Mucosa of stomach (tissue), 1 donor: ENCODE results near the gene CERS3.
"Not testable (repeated sequence)": the region's sequence is repeated elsewhere in the genome, so short reads cannot be mapped to it uniquely, and the experiment has no call there.

Experiments
- H3K27me3 ChIP-seq: one replicate; pipeline ENCODE4 v1.7.0; 2013; ENCODE audit warnings: mild to moderate bottlenecking, low read length; ENCODE audit not compliant: control insufficient read depth, insufficient read depth
- H3K36me3 ChIP-seq: one replicate; pipeline ENCODE4 v1.7.0; 2013; ENCODE audit warnings: low read length; ENCODE audit not compliant: control insufficient read depth, insufficient read depth
- H3K4me1 ChIP-seq: one replicate; pipeline ENCODE4 v1.7.0; 2013; ENCODE audit warnings: mild to moderate bottlenecking, low read length; ENCODE audit not compliant: control insufficient read depth, insufficient read depth
- H3K4me3 ChIP-seq: one replicate; pipeline ENCODE4 v1.7.0; 2013; ENCODE audit warnings: low read length
- H3K9ac ChIP-seq: one replicate; pipeline ENCODE4 v1.7.0; 2013; ENCODE audit warnings: mild to moderate bottlenecking, low read length, moderate library complexity
- H3K9me3 ChIP-seq: one replicate; pipeline ENCODE4 v1.7.0; 2013; ENCODE audit warnings: mild to moderate bottlenecking, low read length, moderate library complexity; ENCODE audit not compliant: control insufficient read depth
- donor health status: Pancreatic carcinoma.

CERS3 gene

DNA sequence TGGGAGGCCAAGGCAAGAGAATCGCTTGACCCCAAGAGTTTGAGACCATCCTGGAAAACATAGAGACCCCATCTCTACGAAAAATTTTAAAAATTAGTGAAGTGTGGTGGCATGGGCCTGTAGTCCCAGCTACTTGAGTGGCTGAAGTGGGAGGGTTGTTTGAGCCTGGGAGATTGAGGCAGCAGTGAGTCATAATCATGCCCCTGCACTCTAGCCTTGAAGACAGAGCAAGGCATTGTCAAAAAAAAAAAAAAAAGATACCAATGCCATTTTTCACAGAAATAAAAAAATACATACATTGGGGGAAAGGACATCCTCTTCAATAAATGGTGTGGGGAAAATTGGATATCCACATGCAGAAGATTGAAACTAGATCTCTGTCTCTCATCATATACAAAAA, 74.6 kb downstream of the CERS3 start:
- no peaks in the 10 kb centered on the region for H3K9me3 ChIP-seq
- H3K27me3 ChIP-seq: no peaks in the 10 kb centered on the region
- no peak overlapping the region for H3K9ac ChIP-seq
- H3K4me3 ChIP-seq: no peak overlapping the region
- no peaks in the 10 kb centered on the region for H3K36me3 ChIP-seq
- no peaks in the 10 kb centered on the region for H3K4me1 ChIP-seq

- Histone ChIP-seq H3K4me3 (no peak overlapping the region), H3K9ac (no peak overlapping the region), H3K4me1 (no peaks in the 10 kb centered on the region), H3K9me3 (no peaks in the 10 kb centered on the region), H3K27me3 (no peaks in the 10 kb centered on the region), H3K36me3 (no peaks in the 10 kb centered on the region)
These were observed 80.3 kb downstream of the CERS3 start for GRCh38 chr15:100448481-100448880.

- not testable (repeated sequence) for H3K9me3 ChIP-seq, H3K36me3 ChIP-seq, H3K4me3 ChIP-seq, H3K4me1 ChIP-seq, H3K9ac ChIP-seq, H3K27me3 ChIP-seq
These were observed 87.7 kb downstream of the CERS3 start for GRCh38 chr15:100441063-100441462.

- Histone ChIP-seq H3K9ac (no peak overlapping the region), H3K9me3 (no peaks in the 10 kb centered on the region), H3K4me1 (no peaks in the 10 kb centered on the region), H3K4me3 (no peak overlapping the region), H3K27me3 (no peaks in the 10 kb centered on the region), H3K36me3 (no peaks in the 10 kb centered on the region)
These were observed 89.2 kb downstream of the CERS3 start for GRCh38 chr15:100439514-100439913.

GRCh38 chr15:100438570-100438969, 90.2 kb downstream of the CERS3 start:
- no peaks in the 10 kb centered on the region for H3K27me3 ChIP-seq
- H3K9ac ChIP-seq: no peak overlapping the region
- no peaks in the 10 kb centered on the region for H3K36me3 ChIP-seq
- H3K4me3 ChIP-seq: no peak overlapping the region
- no peaks in the 10 kb centered on the region for H3K4me1 ChIP-seq
- no peaks in the 10 kb centered on the region for H3K9me3 ChIP-seq

GRCh38 chr15:100437261-100437660, 91.5 kb downstream of the CERS3 start:
- Histone ChIP-seq H3K4me3 (no peak overlapping the region), H3K9ac (no peak overlapping the region), H3K9me3 (no peaks in the 10 kb centered on the region), H3K36me3 (no peaks in the 10 kb centered on the region), H3K27me3 (no peaks in the 10 kb centered on the region), H3K4me1 (no peaks in the 10 kb centered on the region)

DNA sequence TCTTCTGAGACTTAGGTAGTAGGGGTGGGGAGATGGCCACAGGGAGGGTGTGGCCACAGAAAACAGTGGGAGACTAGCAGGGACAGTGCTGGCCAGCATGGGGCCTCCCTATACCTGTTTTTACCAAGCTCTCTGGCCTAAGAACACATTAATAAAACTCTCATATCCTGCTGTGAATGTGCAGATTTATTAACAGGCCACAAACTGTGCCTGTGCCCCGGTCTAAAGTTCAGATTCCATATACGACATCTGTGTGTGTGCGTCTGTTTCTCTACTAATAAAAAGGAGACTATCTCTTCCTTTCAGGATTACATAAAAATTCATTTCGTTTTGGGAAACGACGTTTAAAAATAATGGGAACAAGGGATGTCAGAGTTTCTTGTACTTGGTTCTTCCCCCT, 94.2 kb downstream of the CERS3 start:
- H3K9me3 ChIP-seq: no peaks in the 10 kb centered on the region
- no peak overlapping the region for H3K4me3 ChIP-seq
- no peak overlapping the region for H3K9ac ChIP-seq
- H3K27me3 ChIP-seq: no peaks in the 10 kb centered on the region
- no peaks in the 10 kb centered on the region for H3K36me3 ChIP-seq
- H3K4me1 ChIP-seq: no peaks in the 10 kb centered on the region

DNA sequence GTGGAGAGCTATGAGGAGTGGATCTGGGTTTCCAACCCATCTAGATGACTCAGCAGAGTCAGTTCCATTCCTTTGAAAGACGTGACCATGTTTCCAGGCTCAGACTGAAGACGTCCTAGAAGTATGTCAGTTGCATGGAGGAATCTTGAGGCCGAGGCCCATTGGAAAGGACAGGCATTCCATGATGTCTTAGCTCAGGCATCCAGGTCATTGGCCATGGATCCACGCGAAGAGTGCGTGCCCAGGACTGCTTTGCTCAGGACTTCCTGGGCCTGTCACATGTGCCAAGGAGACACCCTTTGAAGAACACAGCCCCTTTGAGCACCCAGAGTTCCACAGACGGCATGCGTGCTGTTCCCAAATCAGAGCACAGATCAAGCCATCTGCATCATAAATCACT, 94.7 kb downstream of the CERS3 start:
- Histone ChIP-seq H3K4me1 (no peaks in the 10 kb centered on the region), H3K27me3 (no peaks in the 10 kb centered on the region), H3K9ac (no peak overlapping the region), H3K36me3 (no peaks in the 10 kb centered on the region), H3K4me3 (no peak overlapping the region), H3K9me3 (no peaks in the 10 kb centered on the region)

- H3K9ac ChIP-seq: no peak overlapping the region
These were observed 95.4 kb downstream of the CERS3 start for GRCh38 chr15:100433304-100433703.

GRCh38 chr15:100430411-100430810, 98.3 kb downstream of the CERS3 start:
- no peaks in the 10 kb centered on the region for H3K36me3 ChIP-seq
- H3K9me3 ChIP-seq: no peaks in the 10 kb centered on the region
- no peak overlapping the region for H3K4me3 ChIP-seq

More at GRCh38 chr15:100433304-100433703, 95.4 kb downstream of the CERS3 start:
- no peaks in the 10 kb centered on the region for H3K36me3 ChIP-seq
- no peaks in the 10 kb centered on the region for H3K4me1 ChIP-seq
- no peak overlapping the region for H3K4me3 ChIP-seq
- H3K27me3 ChIP-seq: no peaks in the 10 kb centered on the region
- H3K9me3 ChIP-seq: no peaks in the 10 kb centered on the region

GRCh38 chr15:100429116-100429728, 99.5 kb downstream of the CERS3 start:
- no peak overlapping the region for H3K4me3 ChIP-seq
- H3K36me3 ChIP-seq: no peaks in the 10 kb centered on the region
- no peaks in the 10 kb centered on the region for H3K9me3 ChIP-seq
- H3K4me1 ChIP-seq: no peaks in the 10 kb centered on the region
- H3K9ac ChIP-seq: no peak overlapping the region
- no peaks in the 10 kb centered on the region for H3K27me3 ChIP-seq

More at GRCh38 chr15:100430411-100430810, 98.3 kb downstream of the CERS3 start:
- no peaks in the 10 kb centered on the region for H3K4me1 ChIP-seq
- no peak overlapping the region for H3K9ac ChIP-seq
- no peaks in the 10 kb centered on the region for H3K27me3 ChIP-seq

GRCh38 chr15:100426937-100427336, 101.8 kb downstream of the CERS3 start:
- no peaks in the 10 kb centered on the region for H3K4me1 ChIP-seq
- H3K27me3 ChIP-seq: no peaks in the 10 kb centered on the region
- H3K4me3 ChIP-seq: no peak overlapping the region
- no peaks in the 10 kb centered on the region for H3K36me3 ChIP-seq
- H3K9me3 ChIP-seq: no peaks in the 10 kb centered on the region
- H3K9ac ChIP-seq: no peak overlapping the region

DNA sequence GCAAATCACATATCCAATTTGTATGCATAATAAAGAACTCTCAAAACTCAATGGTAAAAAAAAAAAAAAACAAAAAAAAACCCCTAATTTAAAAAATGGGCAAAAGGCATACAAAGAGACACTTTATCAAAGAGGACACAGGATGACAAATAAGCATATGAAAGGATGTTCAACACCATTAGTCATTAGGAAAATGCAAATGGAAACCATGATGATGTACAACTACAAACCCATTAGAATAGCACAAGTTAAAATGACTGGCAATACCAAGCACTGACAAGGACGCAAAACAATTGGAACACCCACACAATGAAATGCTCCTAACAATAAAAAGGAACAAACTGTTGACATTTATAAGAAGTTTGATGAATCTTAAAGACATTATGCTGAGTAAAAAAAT, 123.6 kb downstream of the CERS3 start:
- no peaks in the 10 kb centered on the region for H3K36me3 ChIP-seq
- no peak overlapping the region for H3K9ac ChIP-seq
- H3K27me3 ChIP-seq: peaks cover 3% of the 10 kb centered on the region
- H3K4me3 ChIP-seq: no peak overlapping the region
- H3K9me3 ChIP-seq: no peaks in the 10 kb centered on the region
- no peaks in the 10 kb centered on the region for H3K4me1 ChIP-seq
